Measurements from ENCODE around the gene HOXC10.

HOXC10 gene

DNA sequence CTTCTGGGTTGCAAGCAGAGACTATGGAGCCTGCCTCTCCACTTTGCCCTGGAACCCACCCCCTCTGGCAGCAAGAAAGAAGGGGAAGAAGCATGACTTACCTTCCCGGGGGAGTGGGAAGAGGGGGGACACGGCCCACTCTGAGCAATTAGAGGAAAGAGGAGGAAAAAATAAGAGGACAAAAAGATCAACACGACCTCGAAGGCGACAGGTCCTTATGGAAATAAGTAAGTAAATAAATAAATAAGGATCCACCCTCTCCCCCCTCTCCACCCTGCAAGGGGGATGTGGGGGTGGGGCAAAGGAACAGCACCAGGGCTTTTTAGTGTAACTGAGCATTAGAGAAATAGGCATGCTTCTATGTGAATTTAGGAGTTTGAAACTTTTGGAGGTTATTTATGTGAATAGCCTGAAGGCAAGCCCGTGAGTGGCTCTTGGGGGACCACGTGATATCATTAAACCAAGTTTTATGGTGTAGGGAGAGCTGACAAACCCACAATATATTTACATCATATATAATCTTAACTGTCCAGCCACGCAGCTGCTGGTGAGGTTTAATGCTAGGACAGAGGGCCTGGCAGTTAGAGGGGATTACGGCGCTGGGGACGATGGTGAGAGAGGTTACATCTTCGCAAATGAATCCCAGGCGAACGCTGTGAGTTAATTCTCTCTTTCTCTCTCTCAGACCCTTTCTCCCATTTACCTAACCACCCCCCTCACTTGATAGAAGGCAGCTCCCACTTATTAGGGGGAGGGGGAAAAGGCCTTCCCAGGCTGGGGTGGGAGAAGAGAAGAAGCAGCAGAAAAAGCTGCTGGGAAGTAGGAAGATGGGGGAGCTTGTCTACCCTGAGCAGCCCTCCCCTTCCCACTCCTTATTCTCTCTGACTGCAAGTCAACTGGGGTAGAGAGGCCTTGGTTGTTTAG, 52.7 kb downstream of the HOXC10 start:
- H3K4me2 ChIP-seq (ENCODE audit: low read length) = no peak overlapping the region
- no peaks in the 10 kb centered on the region for H3K9me2 ChIP-seq (replicated peaks; ENCODE audit: control insufficient read depth, low read length)
- H3K27ac ChIP-seq (ENCODE audit: low read depth, low read length) = no peak overlapping the region
- H3F3A ChIP-seq (ENCODE audit: control insufficient read depth, insufficient read depth) = no peaks in the 10 kb centered on the region
- H3K4me1 ChIP-seq (ENCODE audit: control insufficient read depth, low read length) = peaks cover 14% of the 10 kb centered on the region
- peaks cover 32% of the 10 kb centered on the region for H3K27me3 ChIP-seq (ENCODE audit: control insufficient read depth, low read length)
- H3K9me3 ChIP-seq (ENCODE audit: control insufficient read depth, insufficient read depth, low read length) = no peaks in the 10 kb centered on the region
- no peak overlapping the region for H3K4me3 ChIP-seq (ENCODE audit: low read length)
- H3K36me3 ChIP-seq (ENCODE audit: control insufficient read depth, low read length) = no peaks in the 10 kb centered on the region
- H4K20me1 ChIP-seq (ENCODE audit: control insufficient read depth, insufficient read depth, low read depth, low read length) = no peaks in the 10 kb centered on the region
- TF ChIP-seq, protein P1, sequence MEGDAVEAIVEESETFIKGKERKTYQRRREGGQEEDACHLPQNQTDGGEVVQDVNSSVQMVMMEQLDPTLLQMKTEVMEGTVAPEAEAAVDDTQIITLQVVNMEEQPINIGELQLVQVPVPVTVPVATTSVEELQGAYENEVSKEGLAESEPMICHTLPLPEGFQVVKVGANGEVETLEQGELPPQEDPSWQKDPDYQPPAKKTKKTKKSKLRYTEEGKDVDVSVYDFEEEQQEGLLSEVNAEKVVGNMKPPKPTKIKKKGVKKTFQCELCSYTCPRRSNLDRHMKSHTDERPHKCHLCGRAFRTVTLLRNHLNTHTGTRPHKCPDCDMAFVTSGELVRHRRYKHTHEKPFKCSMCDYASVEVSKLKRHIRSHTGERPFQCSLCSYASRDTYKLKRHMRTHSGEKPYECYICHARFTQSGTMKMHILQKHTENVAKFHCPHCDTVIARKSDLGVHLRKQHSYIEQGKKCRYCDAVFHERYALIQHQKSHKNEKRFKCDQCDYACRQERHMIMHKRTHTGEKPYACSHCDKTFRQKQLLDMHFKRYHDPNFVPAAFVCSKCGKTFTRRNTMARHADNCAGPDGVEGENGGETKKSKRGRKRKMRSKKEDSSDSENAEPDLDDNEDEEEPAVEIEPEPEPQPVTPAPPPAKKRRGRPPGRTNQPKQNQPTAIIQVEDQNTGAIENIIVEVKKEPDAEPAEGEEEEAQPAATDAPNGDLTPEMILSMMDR (IDR thresholded peaks at IDR 0.05; ENCODE audit: low read depth, low read length, poor library complexity, severe bottlenecking) = no peak
- no peak for TF ChIP-seq EZH2phosphoT487 (IDR thresholded peaks at IDR 0.05; ENCODE audit: borderline replicate concordance, low read length)
- H3K79me2 ChIP-seq (ENCODE audit: control insufficient read depth, low read length) = no peaks in the 10 kb centered on the region

DNA sequence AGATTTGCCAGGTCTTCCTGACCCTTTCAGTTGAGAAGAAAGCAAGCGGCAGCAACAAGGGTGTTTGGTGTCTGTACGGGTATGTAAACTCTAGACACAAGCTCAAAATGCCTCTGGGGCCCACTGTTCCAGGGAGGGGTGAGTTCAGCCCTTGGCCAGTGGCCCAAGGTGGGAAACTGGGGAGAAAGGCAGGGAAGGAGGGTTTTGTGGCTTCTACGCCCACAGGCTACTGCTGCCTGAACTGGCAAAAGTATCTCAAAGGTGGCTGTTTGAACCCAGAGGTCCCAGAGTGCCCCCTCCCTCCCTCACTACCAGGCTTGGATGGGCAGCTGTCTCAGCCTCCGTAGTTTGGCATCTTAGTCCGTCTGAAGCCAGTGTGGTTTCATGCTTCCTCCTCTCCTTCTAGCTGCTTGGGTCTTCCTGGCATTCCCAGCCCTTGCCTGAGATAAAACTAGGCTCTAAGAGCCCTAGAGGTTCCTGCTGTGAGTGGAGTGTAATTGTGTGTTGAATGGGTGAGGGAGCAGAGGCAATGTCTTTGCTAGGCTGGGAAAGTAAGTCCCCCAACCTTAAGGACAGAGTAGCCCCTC, 53.4 kb downstream of the HOXC10 start:
- Histone ChIP-seq H3K4me3 (ENCODE audit: low read length) (no peak overlapping the region), H3K9me3 (ENCODE audit: control insufficient read depth, insufficient read depth, low read length) (no peaks in the 10 kb centered on the region), H3K9me2 (replicated peaks; ENCODE audit: control insufficient read depth, low read length) (no peaks in the 10 kb centered on the region), H3K4me1 (ENCODE audit: control insufficient read depth, low read length) (peaks cover 14% of the 10 kb centered on the region), H3F3A (ENCODE audit: control insufficient read depth, insufficient read depth) (no peaks in the 10 kb centered on the region), H3K79me2 (ENCODE audit: control insufficient read depth, low read length) (no peaks in the 10 kb centered on the region), H3K27me3 (ENCODE audit: control insufficient read depth, low read length) (peaks cover 25% of the 10 kb centered on the region), H3K27ac (ENCODE audit: low read depth, low read length) (no peak overlapping the region), H3K4me2 (ENCODE audit: low read length) (no peak overlapping the region), H3K36me3 (ENCODE audit: control insufficient read depth, low read length) (no peaks in the 10 kb centered on the region), H4K20me1 (ENCODE audit: control insufficient read depth, insufficient read depth, low read depth, low read length) (no peaks in the 10 kb centered on the region)
- no peak for TF ChIP-seq EZH2phosphoT487 (IDR thresholded peaks at IDR 0.05; ENCODE audit: borderline replicate concordance, low read length)
- TF ChIP-seq, protein P1 (IDR thresholded peaks at IDR 0.05; ENCODE audit: low read depth, low read length, poor library complexity, severe bottlenecking) = no peak

- Histone ChIP-seq H3K79me2 (ENCODE audit: control insufficient read depth, low read length) (no peaks in the 10 kb centered on the region), H3K4me2 (ENCODE audit: low read length) (no peak overlapping the region), H4K20me1 (ENCODE audit: control insufficient read depth, insufficient read depth, low read depth, low read length) (no peaks in the 10 kb centered on the region), H3K9me2 (replicated peaks; ENCODE audit: control insufficient read depth, low read length) (no peaks in the 10 kb centered on the region), H3K9me3 (ENCODE audit: control insufficient read depth, insufficient read depth, low read length) (no peaks in the 10 kb centered on the region), H3K36me3 (ENCODE audit: control insufficient read depth, low read length) (no peaks in the 10 kb centered on the region), H3K4me3 (ENCODE audit: low read length) (no peak overlapping the region), H3K27ac (ENCODE audit: low read depth, low read length) (no peak overlapping the region), H3K4me1 (ENCODE audit: control insufficient read depth, low read length) (peaks cover 19% of the 10 kb centered on the region), H3F3A (ENCODE audit: control insufficient read depth, insufficient read depth) (no peaks in the 10 kb centered on the region), H3K27me3 (ENCODE audit: control insufficient read depth, low read length) (peaks cover 22% of the 10 kb centered on the region)
- no peak for TF ChIP-seq EZH2phosphoT487 (IDR thresholded peaks at IDR 0.05; ENCODE audit: borderline replicate concordance, low read length)
- TF ChIP-seq, protein P1 (IDR thresholded peaks at IDR 0.05; ENCODE audit: low read depth, low read length, poor library complexity, severe bottlenecking) = no peak
These were observed 54.0 kb downstream of the HOXC10 start for GRCh38 chr12:54038871-54039414.

Measured in DOHH2 (cell line).